ENCODE measurements around the gene ARFRP1.
A peak's percentile ranks its signal among the peaks of the same experiment; 100 is the strongest.

Gene ARFRP1

DNA sequence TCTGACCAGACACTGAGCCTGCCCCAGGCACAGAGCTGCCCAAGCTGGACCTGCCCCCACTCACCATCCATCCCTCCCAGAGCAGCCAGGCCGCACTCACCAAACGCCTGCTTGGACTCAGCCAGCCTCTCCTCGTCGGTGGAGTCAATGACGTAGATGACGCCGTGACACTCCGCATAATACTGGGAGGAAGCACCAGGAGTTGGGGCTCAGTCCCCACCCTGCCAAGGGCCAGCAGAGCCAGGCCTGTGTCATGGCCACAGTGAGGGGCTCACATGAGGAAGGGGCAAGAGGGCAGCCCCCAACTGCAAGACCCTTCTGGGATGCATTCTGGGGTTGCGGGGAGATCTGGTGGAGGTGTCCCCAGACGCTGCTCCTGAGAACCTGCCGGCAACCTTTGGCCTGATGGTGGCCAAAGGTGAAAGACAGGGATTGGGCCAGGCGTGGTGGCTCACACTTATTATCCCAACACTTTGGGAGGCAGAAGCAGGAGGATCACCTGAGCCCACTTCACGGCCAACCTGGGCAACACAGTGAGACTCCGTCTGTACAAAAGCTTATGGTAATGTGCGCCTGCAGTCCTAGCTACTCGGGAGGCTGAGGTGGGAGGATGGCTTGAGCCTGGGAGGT is 5.6 kb downstream of the ARFRP1 start:
- DNase-seq (ENCODE audit: low read depth) = no peak

DNA sequence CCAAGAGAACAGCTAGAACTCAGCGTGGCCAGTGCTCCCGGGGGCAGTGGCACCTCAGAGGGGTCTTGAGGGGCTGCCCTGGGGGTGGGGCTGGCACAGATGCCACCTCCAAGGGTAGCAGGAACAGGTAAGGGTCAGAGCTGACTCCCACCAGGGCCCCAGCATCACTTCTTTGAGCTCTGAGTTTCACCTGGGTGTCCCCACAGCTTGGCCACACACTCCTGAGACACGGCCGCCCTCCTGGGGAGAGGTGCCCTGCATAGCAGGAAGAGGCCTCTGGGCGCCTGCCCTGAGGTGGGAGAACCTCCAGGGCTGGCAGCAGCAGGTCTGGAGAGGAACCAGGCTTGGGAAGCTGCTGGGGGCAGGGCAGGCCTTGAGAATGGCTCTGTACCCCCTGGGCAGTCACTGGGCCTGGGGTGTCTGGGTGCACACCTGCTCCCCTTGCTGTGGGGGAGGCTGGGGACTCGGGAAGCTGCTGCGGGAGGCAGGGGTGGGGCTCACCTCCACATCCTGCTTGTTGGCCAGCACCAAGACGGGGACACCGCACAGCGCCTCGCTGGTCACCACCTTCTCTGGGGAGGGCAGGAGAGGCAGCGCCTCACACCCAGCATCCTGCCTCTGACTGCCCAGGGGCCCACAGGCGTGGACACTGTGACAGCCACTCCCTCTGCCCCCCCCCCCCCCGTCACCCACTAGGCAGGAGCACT is 6.3 kb downstream of the ARFRP1 start:
- no peak for DNase-seq (ENCODE audit: low read depth)

DNA sequence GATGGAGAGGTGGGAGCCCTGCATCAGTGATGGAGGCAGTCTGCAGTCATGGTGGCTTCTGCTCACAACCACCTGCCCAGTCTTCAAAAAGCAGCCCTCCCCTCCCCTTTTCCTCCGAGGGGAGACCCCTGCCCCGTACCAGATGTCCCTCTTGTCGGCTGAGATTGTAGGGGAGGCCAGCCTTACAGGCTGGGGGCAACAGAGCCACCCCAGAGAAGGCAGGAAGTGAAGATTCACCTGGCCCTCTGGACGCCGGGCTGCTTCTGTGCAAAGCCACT is 6.8 kb downstream of the ARFRP1 start:
- no peak for DNase-seq (ENCODE audit: low read depth)

DNA sequence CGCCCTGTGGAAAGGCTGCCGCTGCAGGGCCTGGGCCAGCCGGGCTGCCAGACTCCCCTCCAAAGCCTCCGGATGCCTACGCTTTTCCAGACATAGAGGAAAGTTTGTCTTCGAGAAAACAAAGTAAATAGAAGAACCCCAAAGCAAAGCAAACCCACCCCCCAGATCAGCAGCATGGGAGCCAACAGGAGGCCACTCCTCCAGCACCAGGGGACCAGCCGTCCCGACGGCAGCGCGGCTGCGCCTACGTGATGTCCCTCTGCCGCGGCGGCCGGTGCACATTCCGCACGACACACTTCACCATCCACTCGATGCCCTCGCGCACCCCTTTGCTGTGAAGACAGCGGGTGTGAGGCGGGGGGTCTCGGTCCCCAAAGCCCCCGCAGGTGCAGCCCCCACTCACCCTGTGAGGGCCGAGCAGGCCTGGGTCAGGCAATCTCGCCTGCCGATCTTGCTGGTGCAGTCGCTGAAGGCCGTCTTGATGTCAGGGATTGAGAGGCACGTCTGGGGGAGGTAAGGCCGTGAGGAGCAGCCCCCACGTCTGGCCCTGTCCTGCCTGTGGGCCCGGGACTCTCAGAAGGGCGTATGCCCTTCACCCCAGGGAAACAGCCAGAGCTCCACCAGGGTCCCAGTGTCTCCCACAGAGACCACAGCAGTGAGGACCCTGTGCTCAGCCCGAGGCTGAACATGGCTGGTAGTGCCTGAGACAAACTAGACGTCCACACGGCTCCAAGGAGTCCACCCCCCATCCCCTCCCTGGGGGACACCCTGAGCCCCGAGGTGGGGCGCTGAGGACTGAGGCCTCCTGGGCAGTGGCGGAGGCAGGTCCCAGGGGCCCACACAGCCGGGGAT is 7.4 kb downstream of the ARFRP1 start:
- no peak for DNase-seq (ENCODE audit: low read depth)

GRCh38 chr20:63699466-63700198 is 8.1 kb downstream of the ARFRP1 start:
- no peak for DNase-seq (ENCODE audit: low read depth)

- DNase-seq (ENCODE audit: low read depth) = peak; percentile 45
Observed at GRCh38 chr20:63698739-63699465, 8.9 kb downstream of the ARFRP1 start.

GRCh38 chr20:63697868-63698545 is 9.8 kb downstream of the ARFRP1 start:
- no peak for DNase-seq (ENCODE audit: low read depth)

DNA sequence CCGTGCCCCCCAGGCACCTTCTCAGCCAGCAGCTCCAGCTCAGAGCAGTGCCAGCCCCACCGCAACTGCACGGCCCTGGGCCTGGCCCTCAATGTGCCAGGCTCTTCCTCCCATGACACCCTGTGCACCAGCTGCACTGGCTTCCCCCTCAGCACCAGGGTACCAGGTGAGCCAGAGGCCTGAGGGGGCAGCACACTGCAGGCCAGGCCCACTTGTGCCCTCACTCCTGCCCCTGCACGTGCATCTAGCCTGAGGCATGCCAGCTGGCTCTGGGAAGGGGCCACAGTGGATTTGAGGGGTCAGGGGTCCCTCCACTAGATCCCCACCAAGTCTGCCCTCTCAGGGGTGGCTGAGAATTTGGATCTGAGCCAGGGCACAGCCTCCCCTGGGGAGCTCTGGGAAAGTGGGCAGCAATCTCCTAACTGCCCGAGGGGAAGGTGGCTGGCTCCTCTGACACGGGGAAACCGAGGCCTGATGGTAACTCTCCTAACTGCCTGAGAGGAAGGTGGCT is 10.4 kb downstream of the ARFRP1 start:
- DNase-seq (ENCODE audit: low read depth) = no peak

DNA sequence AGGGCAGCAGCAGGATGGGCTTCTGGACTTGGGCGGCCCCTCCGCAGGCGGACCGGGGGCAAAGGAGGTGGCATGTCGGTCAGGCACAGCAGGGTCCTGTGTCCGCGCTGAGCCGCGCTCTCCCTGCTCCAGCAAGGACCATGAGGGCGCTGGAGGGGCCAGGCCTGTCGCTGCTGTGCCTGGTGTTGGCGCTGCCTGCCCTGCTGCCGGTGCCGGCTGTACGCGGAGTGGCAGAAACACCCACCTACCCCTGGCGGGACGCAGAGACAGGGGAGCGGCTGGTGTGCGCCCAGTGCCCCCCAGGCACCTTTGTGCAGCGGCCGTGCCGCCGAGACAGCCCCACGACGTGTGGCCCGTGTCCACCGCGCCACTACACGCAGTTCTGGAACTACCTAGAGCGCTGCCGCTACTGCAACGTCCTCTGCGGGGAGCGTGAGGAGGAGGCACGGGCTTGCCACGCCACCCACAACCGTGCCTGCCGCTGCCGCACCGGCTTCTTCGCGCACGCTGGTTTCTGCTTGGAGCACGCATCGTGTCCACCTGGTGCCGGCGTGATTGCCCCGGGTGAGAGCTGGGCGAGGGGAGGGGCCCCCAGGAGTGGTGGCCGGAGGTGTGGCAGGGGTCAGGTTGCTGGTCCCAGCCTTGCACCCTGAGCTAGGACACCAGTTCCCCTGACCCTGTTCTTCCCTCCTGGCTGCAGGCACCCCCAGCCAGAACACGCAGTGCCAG is 11.0 kb downstream of the ARFRP1 start, which contains the start of gene TNFRSF6B:
Gene TNFRSF6B (plus strand): TSS at position 25 of the 729 bp plus-strand sequence. CDS start 116 bp downstream, at position 141.
- DNase-seq (ENCODE audit: low read depth) = no peak

DNA sequence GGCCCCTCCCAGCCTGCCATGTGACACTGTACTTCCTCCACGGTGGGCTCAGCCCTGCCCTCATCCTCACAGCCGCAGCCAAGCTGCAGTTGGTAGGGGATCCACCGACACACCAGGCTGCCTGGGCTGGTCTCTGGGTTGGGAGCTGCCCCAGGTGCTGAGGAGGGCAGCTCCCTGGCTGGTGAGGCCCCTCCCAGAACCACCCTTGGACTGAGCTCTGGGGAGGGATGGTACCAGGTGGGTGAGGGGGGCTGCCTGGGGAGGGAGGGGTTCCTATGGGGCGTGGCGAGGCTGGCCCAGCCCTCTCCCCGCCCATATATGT is 11.5 kb downstream of the ARFRP1 start:
- DNase-seq (ENCODE audit: low read depth) = no peak

DNA sequence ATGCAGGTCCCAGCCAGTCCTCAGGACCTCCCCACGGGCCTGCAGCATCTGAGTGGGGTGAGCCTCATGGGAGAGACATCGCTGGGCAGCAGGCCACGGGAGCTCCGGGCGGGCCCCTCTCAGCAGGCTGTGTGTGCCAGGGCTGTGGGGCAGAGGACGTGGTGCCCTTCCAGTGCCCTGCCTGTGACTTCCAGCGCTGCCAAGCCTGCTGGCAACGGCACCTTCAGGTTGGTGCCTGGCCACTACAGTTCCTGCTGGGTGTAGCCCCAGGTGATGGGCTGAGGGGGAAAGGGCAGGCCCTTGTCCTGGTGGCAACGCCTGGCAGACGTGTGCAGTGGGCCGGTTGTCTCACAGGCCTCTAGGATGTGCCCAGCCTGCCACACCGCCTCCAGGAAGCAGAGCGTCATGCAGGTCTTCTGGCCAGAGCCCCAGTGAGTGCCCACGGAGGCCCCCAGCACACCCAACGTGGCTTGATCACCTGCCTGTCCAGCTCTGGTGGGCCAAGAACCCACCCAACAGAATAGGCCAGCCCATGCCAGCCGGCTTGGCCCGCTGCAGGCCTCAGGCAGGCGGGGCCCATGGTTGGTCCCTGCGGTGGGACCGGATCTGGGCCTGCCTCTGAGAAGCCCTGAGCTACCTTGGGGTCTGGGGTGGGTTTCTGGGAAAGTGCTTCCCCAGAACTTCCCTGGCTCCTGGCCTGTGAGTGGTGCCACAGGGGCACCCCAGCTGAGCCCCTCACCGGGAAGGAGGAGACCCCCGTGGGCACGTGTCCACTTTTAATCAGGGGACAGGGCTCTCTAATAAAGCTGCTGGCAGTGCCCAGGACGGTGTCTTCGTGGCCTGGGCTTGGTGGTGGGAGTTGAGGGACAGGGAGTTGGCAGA is 12.1 kb downstream of the ARFRP1 start:
- DNase-seq (ENCODE audit: low read depth) = no peak

- no peak for DNase-seq (ENCODE audit: low read depth)
Observed at GRCh38 chr20:63694584-63695423, 13.0 kb downstream of the ARFRP1 start.

- no peak for DNase-seq (ENCODE audit: low read depth)
Observed at GRCh38 chr20:63693733-63694583, 13.8 kb downstream of the ARFRP1 start.

DNA sequence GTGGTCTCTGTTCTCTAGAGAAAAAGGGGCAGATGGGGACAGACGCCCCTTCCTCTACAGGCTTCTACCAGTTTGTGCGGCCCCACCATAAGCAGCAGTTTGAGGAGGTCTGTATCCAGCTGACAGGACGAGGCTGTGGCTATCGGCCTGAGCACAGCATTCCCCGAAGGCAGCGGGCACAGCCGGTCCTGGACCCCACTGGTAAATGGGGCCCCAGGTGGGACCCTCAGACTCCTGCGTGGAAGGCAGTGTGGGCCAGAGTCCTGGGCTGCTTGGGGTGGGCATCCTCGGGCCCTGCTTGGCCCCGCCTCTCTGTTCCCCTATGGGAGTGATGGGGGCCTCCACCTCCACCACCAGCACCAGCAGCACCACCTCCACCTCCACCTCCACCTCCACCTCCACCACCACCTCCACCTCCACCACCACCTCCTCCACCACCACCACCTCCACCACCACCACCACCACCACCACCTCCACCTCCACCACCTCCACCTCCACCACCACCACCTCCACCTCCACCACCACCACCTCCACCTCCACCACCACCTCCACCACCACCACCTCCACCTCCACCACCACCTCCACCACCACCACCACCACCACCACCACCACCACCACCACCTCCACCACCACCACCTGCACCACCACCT is 14.6 kb downstream of the ARFRP1 start:
- DNase-seq (ENCODE audit: low read depth) = no peak

- no peak for DNase-seq (ENCODE audit: low read depth)
Observed at GRCh38 chr20:63692436-63693082, 15.2 kb downstream of the ARFRP1 start.

DNA sequence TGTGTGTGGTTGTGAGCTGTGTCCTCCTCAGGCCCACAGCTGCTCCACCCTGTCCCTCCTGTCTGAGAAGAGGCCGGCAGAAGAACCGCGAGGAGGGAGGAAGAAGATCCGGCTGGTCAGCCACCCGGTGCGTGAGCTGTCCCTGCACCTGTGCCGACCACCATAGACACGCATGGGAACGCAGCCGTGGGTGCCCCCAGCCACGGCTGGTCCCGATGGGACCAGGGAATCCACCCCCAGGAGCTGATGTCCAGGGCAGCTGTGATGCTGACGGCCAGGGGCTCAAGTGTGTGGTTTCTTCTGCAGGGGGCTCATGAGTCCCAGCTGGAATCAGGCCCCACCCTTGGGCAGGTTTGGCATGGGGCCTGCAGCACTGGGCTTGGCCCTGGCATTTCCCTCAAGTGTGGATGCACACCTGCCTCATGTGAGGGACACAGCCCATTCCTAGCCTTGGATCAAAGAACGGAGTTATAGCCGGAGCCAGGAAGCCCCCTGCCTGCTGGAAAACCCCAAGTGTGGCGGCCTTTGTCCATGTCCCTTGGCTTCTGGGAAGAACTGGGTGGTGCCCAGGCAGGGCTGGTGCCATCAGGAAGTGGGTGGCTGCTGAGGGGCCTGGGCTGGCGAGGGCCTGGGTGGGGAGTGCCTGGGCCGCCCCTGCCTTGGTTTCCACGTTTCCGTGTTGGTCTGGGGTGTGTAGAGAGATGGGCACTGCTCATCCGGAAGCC is 15.9 kb downstream of the ARFRP1 start:
- no peak for DNase-seq (ENCODE audit: low read depth)
